Lower leg skin (tissue), 4 donors: ENCODE measurements around the gene PHACTR4. TPM values are rescaled to one million over a fixed set of nuclear protein-coding genes. Genes with fewer than 3 reads are reported as not detected.
"Not testable (repeated sequence)": the region's sequence is repeated elsewhere in the genome, so short reads cannot be mapped to it uniquely, and the experiment has no call there.

Experiments used
- DNase-seq, 2 donors: peaks; one replicate each; pipeline ENCODE4 v3.0.0-alpha.2; 2019; ENCODE audit warnings: low spot score in 2 of 2
- H3K4me3 ChIP-seq: fragments of 200-600 bp; sonication (generic); 2 replicates; pipeline ENCODE4 v1.5.1; 2017; ENCODE audit warnings: mild to moderate bottlenecking, low read depth; ENCODE audit not compliant: poor library complexity, severe bottlenecking
- CTCF ChIP-seq, 3 donors: fragments of 450-650 bp; IDR thresholded peaks; one replicate each; pipeline ENCODE4 v1.5.1; 2016; ENCODE audit warnings: antibody characterized with exemption in 3 of 3, mild to moderate bottlenecking in 3 of 3, moderate library complexity in 2 of 3
- POLR2A ChIP-seq, 2 donors: fragments of 450-650 bp; IDR thresholded peaks; one replicate each; pipeline ENCODE4 v1.6.1; 2016 to 2017; ENCODE audit warnings: antibody characterized with exemption in 2 of 2, mild to moderate bottlenecking in 1 of 2, moderate library complexity in 1 of 2
- WGBS, 2 donors: methylation state at CpG; one replicate each; pipeline ENCODE4 v1.1.5; 2018; 5-methylcytosine and 5-hydroxymethylcytosine counted together
- intact Hi-C: fragments of 100-400 bp; cut with DNase I; formaldehyde crosslinking; loops from one replicate; pipeline ENCODE4 v1.15.0; 2023; ENCODE audit warnings: low total_unique reads
- total RNA-seq, 4 donors: library from RNA; depleted of rRNA; stranded (reverse); fragments of >200 nt; gene quantifications; one replicate each; pipeline ENCODE4 v1.1.0, GENCODE V29; 2016

PHACTR4 gene
- total RNA-seq, 4 donors from 2014 or later = 32.8 to 54.1 (median 51.2) TPM

- WGBS, 2 donors = 77 to 91% methylated on average over 2 of the region's 2 CpGs
- H3K4me3 ChIP-seq = no peak overlapping the region
- intact Hi-C loops = no loop called here
- TF ChIP-seq POLR2A (IDR thresholded peaks at IDR 0.05) = no peak
- TF ChIP-seq CTCF (IDR thresholded peaks at IDR 0.05) = no peak
- DNase-seq = no peak
Measured at GRCh38 chr1:28341591-28341990, 27.9 kb upstream of the PHACTR4 start.

- intact Hi-C loops = no loop called here
- TF ChIP-seq POLR2A (IDR thresholded peaks at IDR 0.05) = no peak
- no peak for TF ChIP-seq CTCF (IDR thresholded peaks at IDR 0.05)
- no peak for DNase-seq
- WGBS, 2 donors = 94 to 95% methylated on average over 2 of the region's 2 CpGs
- no peak overlapping the region for H3K4me3 ChIP-seq
Measured at GRCh38 chr1:28343405-28343804, 26.1 kb upstream of the PHACTR4 start.

- DNase-seq, H3K4me3 ChIP-seq, intact Hi-C loops: not testable (repeated sequence)
- WGBS, 2 donors = 73 to 76% methylated on average over 8 of the region's 8 CpGs
Measured at GRCh38 chr1:28353248-28353810, 16.2 kb upstream of the PHACTR4 start.

- TF ChIP-seq POLR2A (IDR thresholded peaks at IDR 0.05) = no peak
- TF ChIP-seq CTCF (IDR thresholded peaks at IDR 0.05) = no peak
- intact Hi-C loops = no loop called here
- no peak overlapping the region for H3K4me3 ChIP-seq
- WGBS, 2 donors = 23 to 29% methylated on average over 3 of the region's 3 CpGs
- DNase-seq = no peak
Measured at GRCh38 chr1:28354121-28354520, 15.4 kb upstream of the PHACTR4 start.

GRCh38 chr1:28358716-28359115, 10.8 kb upstream of the PHACTR4 start:
- no peak overlapping the region for H3K4me3 ChIP-seq
- DNase-seq = no peak
- intact Hi-C loops = no loop called here
- TF ChIP-seq CTCF (IDR thresholded peaks at IDR 0.05) (no peak), POLR2A (IDR thresholded peaks at IDR 0.05) (no peak)
- WGBS, 2 donors = 68 to 69% methylated on average over 3 of the region's 3 CpGs

- no peak for TF ChIP-seq POLR2A (IDR thresholded peaks at IDR 0.05)
- peak in 1 of 3 donors; percentile 53 for TF ChIP-seq CTCF (IDR thresholded peaks at IDR 0.05)
- intact Hi-C loops = no loop called here
- H3K4me3 ChIP-seq = no peak overlapping the region
- 43 to 52% methylated on average over 7 of the region's 7 CpGs for WGBS, 2 donors
- peak; percentile 69 to 95 for DNase-seq
Measured at GRCh38 chr1:28359592-28360239, 9.8 kb upstream of the PHACTR4 start.
